SK-N-SH (cell line): ENCODE results near the gene COBL. TPM values are rescaled to one million over a fixed set of nuclear protein-coding genes. Genes with fewer than 3 reads are reported as not detected.

ENCODE experiments used
- CTCF ChIA-PET: fragments of 300-600, 350-600 bp; formaldehyde crosslinking; extraction: SDS; loops from one replicate; lab custom pipeline; 2021; lab: Yijun Ruan, JAX
- POLR2A ChIA-PET: fragments of 350-600 bp; sonication (Branson Sonifier 250); formaldehyde crosslinking; extraction: SDS; loops from one replicate; lab custom pipeline; 2020; ENCODE audit warnings: antibody characterized with exemption, inconsistent platforms; lab: Yijun Ruan, JAX
- DNase-seq: peaks from one replicate; pipeline ENCODE4 v3.0.0; 2012
- H2AFZ ChIP-seq: fragments of 200-600 bp; sonication (generic); 2 replicates; pipeline ENCODE4 v1.8.1; 2016; ENCODE audit warnings: antibody characterized with exemption, mild to moderate bottlenecking, low read depth
- H3F3A ChIP-seq: fragments of 200-600 bp; sonication (generic); replicated peaks from 2 replicates; pipeline ENCODE3; 2016; ENCODE audit warnings: antibody characterized with exemption, mild to moderate bottlenecking; ENCODE audit not compliant: insufficient read depth
- H3K27ac ChIP-seq, 2 experiments: fragments of 200-500 bp in 1 of 2; fragments of 200-600 bp in 1 of 2; sonication (Bioruptor generic) in 1 of 2; sonication (generic), shearing (Covaris generic) in 1 of 2; 2 replicates each; pipeline versions ENCODE4 v1.5.1 to v1.6.1; 2014 to 2016; ENCODE audit warnings: low read depth in 2 of 2, inconsistent platforms in 1 of 2, low read length in 1 of 2, mild to moderate bottlenecking in 1 of 2, mixed read lengths in 1 of 2
- H3K27me3 ChIP-seq: fragments of 200-600 bp; sonication (generic), shearing (Covaris generic); 2 replicates; pipeline ENCODE4 v1.6.1; 2016; ENCODE audit warnings: mixed run types; ENCODE audit not compliant: insufficient read depth
- H3K36me3 ChIP-seq, 2 experiments: fragments of 200-500 bp in 1 of 2; fragments of 200-600 bp in 1 of 2; sonication (Bioruptor generic) in 1 of 2; sonication (generic) in 1 of 2; replicated peaks in 1 of 2; 2 replicates each; pipeline versions ENCODE3 to v1.5.1; 2014 to 2016; ENCODE audit warnings: low read length in 1 of 2, mild to moderate bottlenecking in 1 of 2; ENCODE audit not compliant: insufficient read depth in 2 of 2, control insufficient read depth in 1 of 2
- H3K4me1 ChIP-seq, 2 experiments: fragments of 200-500 bp in 1 of 2; fragments of 200-600 bp in 1 of 2; sonication (Bioruptor generic) in 1 of 2; sonication (generic), shearing (Covaris generic) in 1 of 2; 2 replicates each; pipeline versions ENCODE4 v1.5.1 to v1.6.1; 2014 to 2016; ENCODE audit warnings: low read depth in 1 of 2, low read length in 1 of 2, mixed run types in 1 of 2; ENCODE audit not compliant: insufficient read depth in 2 of 2, control insufficient read depth in 1 of 2
- H3K4me2 ChIP-seq: fragments of 200-600 bp; sonication (generic), shearing (Covaris generic); 2 replicates; pipeline ENCODE4 v1.6.1; 2017; ENCODE audit warnings: mixed run types
- H3K4me3 ChIP-seq, 2 experiments: fragments of 200-500 bp in 1 of 2; fragments of 200-600 bp in 1 of 2; sonication (Bioruptor generic) in 1 of 2; sonication (generic), shearing (Covaris generic) in 1 of 2; 2 replicates each; pipeline versions ENCODE4 v1.5.1 to v1.8.1; 2014 to 2016; ENCODE audit warnings: low read depth in 2 of 2, inconsistent platforms in 1 of 2, low read length in 1 of 2, mild to moderate bottlenecking in 1 of 2, mixed read lengths in 1 of 2, moderate library complexity in 1 of 2
- H3K79me2 ChIP-seq: fragments of 200-600 bp; sonication (generic); 2 replicates; pipeline ENCODE4 v1.8.1; 2017; ENCODE audit warnings: mild to moderate bottlenecking; ENCODE audit not compliant: insufficient read depth
- H3K9ac ChIP-seq: fragments of 200-600 bp; sonication (generic); 2 replicates; pipeline ENCODE4 v1.6.1; 2017; ENCODE audit warnings: mixed run types
- H3K9me2 ChIP-seq: fragments of 200-600 bp; sonication (generic); 2 replicates; pipeline ENCODE4 v1.6.1; 2017; ENCODE audit warnings: mixed run types
- H3K9me3 ChIP-seq: fragments of 200-600 bp; sonication (generic); 2 replicates; pipeline ENCODE4 v1.6.1; 2017; ENCODE audit warnings: mixed run types, mild to moderate bottlenecking, moderate library complexity
- H4K20me1 ChIP-seq: fragments of 200-600 bp; sonication (generic); 2 replicates; pipeline ENCODE4 v1.6.1; 2017; ENCODE audit warnings: mild to moderate bottlenecking, mixed run types; ENCODE audit not compliant: insufficient read depth
- CHD2 ChIP-seq: fragments of 150-350 bp; IDR thresholded peaks from 2 replicates; pipeline ENCODE4 v1.6.1; 2018; ENCODE audit warnings: low read length; ENCODE audit not compliant: partially characterized antibody
- EP300 ChIP-seq, 2 experiments: IDR thresholded peaks; 2 replicates each; pipeline versions ENCODE4 v1.4.0 to v1.6.1; 2012; ENCODE audit warnings: borderline replicate concordance in 1 of 2, low read depth in 1 of 2, low read length in 1 of 2
- FOXJ3 ChIP-seq: sonication (generic); formaldehyde crosslinking; IDR thresholded peaks from 2 replicates; pipeline ENCODE4 v1.5.1; 2020; ENCODE audit warnings: mild to moderate bottlenecking, missing genetic modification reagents
- GATA2 ChIP-seq: sonication (generic); formaldehyde crosslinking; IDR thresholded peaks from 2 replicates; pipeline ENCODE4 v1.5.0; 2020; ENCODE audit warnings: mild to moderate bottlenecking, missing genetic modification reagents
- IRF3 ChIP-seq: fragments of 150-350 bp; IDR thresholded peaks from 2 replicates; pipeline ENCODE4 v1.6.1; 2016; ENCODE audit warnings: mild to moderate bottlenecking, low read depth, low read length
- JUND ChIP-seq: IDR thresholded peaks from 2 replicates; pipeline ENCODE4 v1.4.0; 2012
- MXI1 ChIP-seq: IDR thresholded peaks from 2 replicates; pipeline ENCODE4 v1.6.1; 2012; ENCODE audit warnings: mild to moderate bottlenecking, low read depth, low read length, improper control_type of control experiment
- PBX3 ChIP-seq: IDR thresholded peaks from 2 replicates; pipeline ENCODE4; 2012
- POLR2AphosphoS5 ChIP-seq: IDR thresholded peaks from 2 replicates; pipeline ENCODE4 v1.6.1; 2012; ENCODE audit warnings: low read depth, low read length
- REST ChIP-seq: IDR thresholded peaks from 2 replicates; pipeline ENCODE4 v1.6.1; 2012; ENCODE audit warnings: mild to moderate bottlenecking, low read depth, low read length, moderate library complexity
- RFX5 ChIP-seq: IDR thresholded peaks from 2 replicates; pipeline ENCODE4 v1.6.1; 2012; ENCODE audit warnings: mild to moderate bottlenecking, improper control_type of control experiment, low read length
- TCF12 ChIP-seq: IDR thresholded peaks from 2 replicates; pipeline ENCODE4 v1.4.0; 2012
- TEAD4 ChIP-seq: IDR thresholded peaks from 2 replicates; pipeline ENCODE4 v1.4.0; 2012; ENCODE audit warnings: mild to moderate bottlenecking, borderline replicate concordance; ENCODE audit not compliant: insufficient read depth
- USF1 ChIP-seq: IDR thresholded peaks from 2 replicates; pipeline ENCODE4 v1.4.0; 2012; ENCODE audit warnings: low read depth, borderline replicate concordance
- YY1 ChIP-seq: IDR thresholded peaks from 2 replicates; pipeline ENCODE4 v1.4.0; 2012; ENCODE audit warnings: low read depth, mild to moderate bottlenecking
- ZBTB33 ChIP-seq: IDR thresholded peaks from 2 replicates; pipeline ENCODE4 v1.4.0; 2012; ENCODE audit warnings: low read depth, borderline replicate concordance
- WGBS: methylation state at CpG from one replicate; pipeline ENCODE4 v1.1.6; 2017; ENCODE audit warnings: low lambda C conversion rate; 5-methylcytosine and 5-hydroxymethylcytosine counted together
- polyA plus RNA-seq, 3 experiments: library from polyadenylated mRNA; depleted of rRNA; stranded (reverse); fragments of >200 nt; gene quantifications; 2 replicates each; pipeline ENCODE4 v1.2.3, GENCODE V29; 2012

The COBL gene
- polyA plus RNA-seq, 1 of the 3 experiments (the other 2 are of a cell fraction), result under 0.01 TPM

- TF ChIP-seq IRF3 (no peak), FOXJ3 (CRISPR knock-in tag) (no peak)
- 29% methylated on average over 11 of the region's 11 CpGs for WGBS
- POLR2A ChIA-PET, result no interaction called here
- Histone ChIP-seq H2AFZ (no peak overlapping the region), H3K9me2 (no peaks in the 10 kb centered on the region), H3K27me3 (no peaks in the 10 kb centered on the region), H3K4me2 (no peak overlapping the region), H4K20me1 (no peaks in the 10 kb centered on the region), H3K36me3 (no peaks in the 10 kb centered on the region), H3K27ac (no peak overlapping the region), H3F3A (no peaks in the 10 kb centered on the region), H3K9me3 (no peaks in the 10 kb centered on the region), H3K79me2 (no peaks in the 10 kb centered on the region), H3K4me3 (no peak overlapping the region), H3K4me1 (no peaks in the 10 kb centered on the region), H3K9ac (no peak overlapping the region)
- no peak for DNase-seq
- CTCF ChIA-PET, result interaction anchor here (1.0 kb wide), 1 partner anchor 11 kb away, joined by 5 read pairs; no protein-coding TSS in a partner anchor
Observed at GRCh38 chr7:51229620-51230323, 86.8 kb downstream of the COBL start.

- Histone ChIP-seq H3K9me2 (no peaks in the 10 kb centered on the region), H3K27ac (no peak overlapping the region), H3K9me3 (no peaks in the 10 kb centered on the region)
- DNase-seq, result no peak
- TF ChIP-seq GATA2 (CRISPR knock-in tag), result no peak
- TF ChIP-seq ZBTB33, result no peak
- TF ChIP-seq TEAD4, result no peak
- TF ChIP-seq USF1, result no peak
- no peak for TF ChIP-seq EP300 (IDR thresholded peaks at IDR 0.05; ENCODE audit: borderline replicate concordance in 1 of 2, low read depth in 1 of 2, low read length in 1 of 2)
- no peak for TF ChIP-seq POLR2AphosphoS5
- TF ChIP-seq REST, result no peak
- TF ChIP-seq YY1, result no peak
- TF ChIP-seq RFX5, result no peak
- TF ChIP-seq CHD2, result no peak
- TF ChIP-seq MXI1, result no peak
- no peak for TF ChIP-seq IRF3
- no peak for TF ChIP-seq PBX3
- no peak for TF ChIP-seq TCF12
- TF ChIP-seq JUND, result no peak
- TF ChIP-seq, all 33 proteins: peak for 0
- no peaks in the 10 kb centered on the region for H4K20me1 ChIP-seq
- no peaks in the 10 kb centered on the region for H3K4me1 ChIP-seq
- H3K4me2 ChIP-seq, result no peak overlapping the region
- H3K27me3 ChIP-seq, result no peaks in the 10 kb centered on the region
- ChIA-PET CTCF (interaction anchor here (1.0 kb wide), 1 partner anchor 11 kb away, joined by 5 read pairs; no protein-coding TSS in a partner anchor), POLR2A (no interaction called here)
- no peak overlapping the region for H2AFZ ChIP-seq
- no peaks in the 10 kb centered on the region for H3K79me2 ChIP-seq
- H3K9ac ChIP-seq, result no peak overlapping the region
- H3F3A ChIP-seq, result no peaks in the 10 kb centered on the region
- no peak overlapping the region for H3K4me3 ChIP-seq
- 26% methylated on average over 15 of the region's 18 CpGs for WGBS
- H3K36me3 ChIP-seq, result no peaks in the 10 kb centered on the region
Observed at GRCh38 chr7:51229106-51229537, 87.5 kb downstream of the COBL start.
